ENCODE results near the gene ATP13A5. TPM values are rescaled to one million over a fixed set of nuclear protein-coding genes. Genes with fewer than 3 reads are reported as not detected.

ATP13A5 gene
- total RNA-seq, 1 experiment from 2014 or later, result not detected

- ATAC-seq, result no peak
- no peak for DNase-seq (ENCODE audit: low read depth, low spot score)
Measured at GRCh38 chr3:193347521-193348501, 30.7 kb downstream of the ATP13A5 start.

DNA sequence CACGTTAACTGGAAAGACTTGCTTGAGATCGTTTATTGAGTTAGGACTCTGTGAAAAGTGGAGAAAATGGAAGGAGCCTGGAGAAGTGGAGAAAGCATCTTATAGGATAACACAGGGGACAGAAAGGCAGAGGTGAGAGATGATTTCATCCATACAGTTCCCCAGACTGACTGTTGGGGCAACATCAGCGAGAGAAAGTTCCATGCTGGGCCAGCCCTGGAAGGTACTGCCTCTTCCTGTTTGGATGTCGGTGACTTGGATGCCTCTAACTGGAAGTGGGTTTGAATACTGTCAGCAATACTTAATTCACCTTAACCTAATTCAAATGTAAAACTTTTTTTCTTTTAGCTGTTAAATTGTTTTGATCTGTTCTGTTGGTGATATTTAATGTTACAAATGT is 32.3 kb downstream of the ATP13A5 start:
- Histone ChIP-seq H3K9me3 (ENCODE audit: control insufficient read depth, insufficient read depth, low read depth, low read length) (no peaks in the 10 kb centered on the region), H3K27ac (ENCODE audit: low read length) (no peak overlapping the region), H3K4me1 (ENCODE audit: control insufficient read depth, insufficient read depth, low read length) (no peaks in the 10 kb centered on the region), H3K36me3 (ENCODE audit: control insufficient read depth, insufficient read depth, low read length) (no peaks in the 10 kb centered on the region), H3K4me3 (ENCODE audit: low read depth in 2 of 2, low read length in 2 of 2) (no peak overlapping the region), H3K27me3 (ENCODE audit: control insufficient read depth, insufficient read depth, low read length) (no peaks in the 10 kb centered on the region)
- ATAC-seq (no peak), DNase-seq (ENCODE audit: low read depth, low spot score) (no peak)
- TF ChIP-seq TCF7L2 (IDR thresholded peaks at IDR 0.05; ENCODE audit: low read depth, low read length), result no peak
- TF ChIP-seq, protein P1, sequence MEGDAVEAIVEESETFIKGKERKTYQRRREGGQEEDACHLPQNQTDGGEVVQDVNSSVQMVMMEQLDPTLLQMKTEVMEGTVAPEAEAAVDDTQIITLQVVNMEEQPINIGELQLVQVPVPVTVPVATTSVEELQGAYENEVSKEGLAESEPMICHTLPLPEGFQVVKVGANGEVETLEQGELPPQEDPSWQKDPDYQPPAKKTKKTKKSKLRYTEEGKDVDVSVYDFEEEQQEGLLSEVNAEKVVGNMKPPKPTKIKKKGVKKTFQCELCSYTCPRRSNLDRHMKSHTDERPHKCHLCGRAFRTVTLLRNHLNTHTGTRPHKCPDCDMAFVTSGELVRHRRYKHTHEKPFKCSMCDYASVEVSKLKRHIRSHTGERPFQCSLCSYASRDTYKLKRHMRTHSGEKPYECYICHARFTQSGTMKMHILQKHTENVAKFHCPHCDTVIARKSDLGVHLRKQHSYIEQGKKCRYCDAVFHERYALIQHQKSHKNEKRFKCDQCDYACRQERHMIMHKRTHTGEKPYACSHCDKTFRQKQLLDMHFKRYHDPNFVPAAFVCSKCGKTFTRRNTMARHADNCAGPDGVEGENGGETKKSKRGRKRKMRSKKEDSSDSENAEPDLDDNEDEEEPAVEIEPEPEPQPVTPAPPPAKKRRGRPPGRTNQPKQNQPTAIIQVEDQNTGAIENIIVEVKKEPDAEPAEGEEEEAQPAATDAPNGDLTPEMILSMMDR (IDR thresholded peaks at IDR 0.05), result no peak
- TF ChIP-seq POLR2AphosphoS5 (IDR thresholded peaks at IDR 0.05; ENCODE audit: low read depth, low read length), result no peak
- in situ Hi-C loops (cut with HindIII; ENCODE audit: low pct_unique_long_range_greater_than_20kb, low sequenced_read_pairs), result no loop called here
- CTCF ChIA-PET, result no interaction called here
- intact Hi-C loops (cut with micrococcal nuclease; ENCODE audit: unreplicated experiment), result no loop called here
- POLR2A ChIA-PET, result no interaction called here
- BruUV-seq (replicated peaks), result no TSS peak

More at GRCh38 chr3:193347521-193348501, 30.7 kb downstream of the ATP13A5 start:
- TF ChIP-seq, protein P1 (IDR thresholded peaks at IDR 0.05), result no peak
- TF ChIP-seq, protein P2, sequence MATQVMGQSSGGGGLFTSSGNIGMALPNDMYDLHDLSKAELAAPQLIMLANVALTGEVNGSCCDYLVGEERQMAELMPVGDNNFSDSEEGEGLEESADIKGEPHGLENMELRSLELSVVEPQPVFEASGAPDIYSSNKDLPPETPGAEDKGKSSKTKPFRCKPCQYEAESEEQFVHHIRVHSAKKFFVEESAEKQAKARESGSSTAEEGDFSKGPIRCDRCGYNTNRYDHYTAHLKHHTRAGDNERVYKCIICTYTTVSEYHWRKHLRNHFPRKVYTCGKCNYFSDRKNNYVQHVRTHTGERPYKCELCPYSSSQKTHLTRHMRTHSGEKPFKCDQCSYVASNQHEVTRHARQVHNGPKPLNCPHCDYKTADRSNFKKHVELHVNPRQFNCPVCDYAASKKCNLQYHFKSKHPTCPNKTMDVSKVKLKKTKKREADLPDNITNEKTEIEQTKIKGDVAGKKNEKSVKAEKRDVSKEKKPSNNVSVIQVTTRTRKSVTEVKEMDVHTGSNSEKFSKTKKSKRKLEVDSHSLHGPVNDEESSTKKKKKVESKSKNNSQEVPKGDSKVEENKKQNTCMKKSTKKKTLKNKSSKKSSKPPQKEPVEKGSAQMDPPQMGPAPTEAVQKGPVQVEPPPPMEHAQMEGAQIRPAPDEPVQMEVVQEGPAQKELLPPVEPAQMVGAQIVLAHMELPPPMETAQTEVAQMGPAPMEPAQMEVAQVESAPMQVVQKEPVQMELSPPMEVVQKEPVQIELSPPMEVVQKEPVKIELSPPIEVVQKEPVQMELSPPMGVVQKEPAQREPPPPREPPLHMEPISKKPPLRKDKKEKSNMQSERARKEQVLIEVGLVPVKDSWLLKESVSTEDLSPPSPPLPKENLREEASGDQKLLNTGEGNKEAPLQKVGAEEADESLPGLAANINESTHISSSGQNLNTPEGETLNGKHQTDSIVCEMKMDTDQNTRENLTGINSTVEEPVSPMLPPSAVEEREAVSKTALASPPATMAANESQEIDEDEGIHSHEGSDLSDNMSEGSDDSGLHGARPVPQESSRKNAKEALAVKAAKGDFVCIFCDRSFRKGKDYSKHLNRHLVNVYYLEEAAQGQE (IDR thresholded peaks at IDR 0.05; ENCODE audit: insufficient read depth in 1 of 2, low read depth in 2 of 2, low read length in 1 of 2), result no peak
- TF ChIP-seq SIN3A (IDR thresholded peaks at IDR 0.05; ENCODE audit: borderline replicate concordance, insufficient read depth, low read depth, low read length) (no peak), TCF7L2 (IDR thresholded peaks at IDR 0.05; ENCODE audit: low read depth, low read length) (no peak), POLR2AphosphoS5 (IDR thresholded peaks at IDR 0.05; ENCODE audit: low read depth, low read length) (no peak)
- Histone ChIP-seq H3K27me3 (ENCODE audit: control insufficient read depth, insufficient read depth, low read length) (no peaks in the 10 kb centered on the region), H3K4me3 (ENCODE audit: low read depth in 2 of 2, low read length in 2 of 2) (no peak overlapping the region), H3K36me3 (ENCODE audit: control insufficient read depth, insufficient read depth, low read length) (no peaks in the 10 kb centered on the region), H3K4me1 (ENCODE audit: control insufficient read depth, insufficient read depth, low read length) (no peaks in the 10 kb centered on the region), H3K27ac (ENCODE audit: low read length) (no peak overlapping the region), H3K9me3 (ENCODE audit: control insufficient read depth, insufficient read depth, low read depth, low read length) (no peaks in the 10 kb centered on the region)
- in situ Hi-C loops (cut with HindIII; ENCODE audit: low pct_unique_long_range_greater_than_20kb, low sequenced_read_pairs) (no loop called here), intact Hi-C loops (cut with micrococcal nuclease; ENCODE audit: unreplicated experiment) (no loop called here)
- BruUV-seq (replicated peaks), result no TSS peak
- ChIA-PET CTCF (no interaction called here), POLR2A (no interaction called here)

All from Panc1 (cell line).